Suppressor macrophage (primary cell): ENCODE data around the gene SUMO1.
A peak's percentile ranks its signal among the peaks of the same experiment; 100 is the strongest.
"Not testable (repeated sequence)": the region's sequence is repeated elsewhere in the genome, so short reads cannot be mapped to it uniquely, and the experiment has no call there.

Experiments
- DNase-seq, 4 experiments: peaks; one replicate each; pipeline ENCODE4 v3.0.0-alpha.2; 2020 to 2022
- total RNA-seq, 17 experiments: gene quantifications; one replicate each; lab custom pipeline; 2026; ENCODE audit warnings: mixed read lengths in 6 of 17, inconsistent platforms in 3 of 17; lab: John Stamatoyannopoulos, UW

Gene SUMO1
- 41.0 to 95.5 (median 58.1) reads per million in 17 experiments for total RNA-seq

DNA sequence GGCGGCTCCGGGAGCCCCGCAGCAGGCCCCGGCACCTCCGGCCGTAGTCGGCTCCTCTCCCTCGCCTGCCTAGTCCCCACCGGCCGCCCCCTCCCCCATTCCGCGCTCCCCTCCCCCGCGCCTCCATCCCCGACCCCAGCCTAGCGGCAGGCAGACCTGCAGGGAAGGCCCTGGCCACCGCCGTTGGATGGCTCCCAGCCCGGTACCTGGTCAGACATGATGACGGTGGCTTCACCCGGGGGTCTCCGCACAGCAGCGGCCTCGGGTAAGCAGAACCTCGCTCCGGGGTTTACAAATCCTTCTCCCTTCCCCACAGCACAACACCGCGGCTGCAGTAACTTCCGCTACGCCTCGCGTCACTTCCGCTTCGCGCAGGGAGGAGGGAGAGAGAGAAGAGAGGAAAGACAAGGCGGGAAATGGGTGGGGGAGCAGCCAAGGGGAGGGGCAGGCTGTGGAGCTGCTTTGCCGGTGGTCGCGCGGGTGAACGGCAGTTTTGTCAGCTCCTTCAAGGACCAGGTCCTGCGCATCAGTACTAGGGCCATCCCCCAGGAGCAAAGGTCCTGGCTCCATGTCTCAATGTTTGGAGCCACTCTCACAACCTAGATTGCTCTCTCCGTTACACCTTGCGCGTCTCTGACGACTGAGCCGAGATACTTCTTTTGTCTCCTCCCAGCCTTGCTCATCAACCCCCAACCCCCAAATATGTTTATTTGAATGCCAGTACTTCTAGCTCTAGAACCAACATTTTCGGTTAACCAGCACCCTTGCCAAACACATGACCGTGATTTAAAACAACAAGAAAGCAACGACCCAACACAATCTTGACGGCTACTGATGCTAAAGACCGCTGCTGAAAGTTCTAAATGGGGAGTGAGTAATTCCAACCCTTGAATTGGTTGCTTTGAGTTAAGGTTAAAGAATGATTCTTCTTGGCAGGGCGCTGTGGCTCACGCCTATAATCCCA lies at the start of gene SUMO1:
SUMO1 (minus strand) TSS at position 364 of the 964 bp plus-strand sequence; CDS start at position 218, 146 bp downstream.
- peak; percentile 92 for DNase-seq

DNA sequence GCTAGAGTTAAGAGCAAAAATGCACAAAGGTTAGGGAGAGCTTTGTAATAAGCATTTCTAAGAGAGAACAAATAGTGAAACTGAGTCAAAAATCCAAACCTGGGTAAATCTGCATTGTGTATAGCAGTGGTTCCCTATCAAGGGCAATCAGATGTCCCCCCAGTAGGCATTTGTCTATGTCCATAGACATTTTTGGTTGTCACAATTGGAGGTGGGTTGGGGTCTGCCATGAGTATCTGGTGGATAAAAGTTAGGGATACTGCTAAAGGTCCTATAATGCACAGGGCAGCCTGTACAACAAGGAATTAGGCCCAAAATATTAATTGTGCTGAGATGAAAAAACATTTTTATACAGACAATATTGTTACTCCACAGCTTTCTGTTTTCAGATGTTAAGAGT lies 48.2 kb upstream of the SUMO1 start:
- no peak for DNase-seq

DNA sequence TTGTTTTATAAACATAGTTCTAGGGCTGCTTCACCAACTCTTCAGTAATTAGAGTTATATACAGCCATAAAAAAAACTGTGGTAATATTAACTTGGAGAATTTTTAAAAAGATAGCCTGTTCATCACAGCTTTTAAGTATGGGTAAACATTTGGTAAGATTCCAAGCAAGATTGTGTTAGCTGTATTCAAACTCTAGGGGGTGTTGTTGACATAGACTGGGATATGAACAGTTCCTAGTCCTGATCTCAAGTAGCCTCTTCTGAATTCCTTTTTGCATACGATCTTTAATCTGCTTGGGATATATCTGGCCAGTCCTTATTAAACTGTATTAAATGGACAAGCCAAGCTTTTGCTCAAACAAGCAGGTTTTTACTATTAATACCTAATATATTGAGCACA lies 40.5 kb upstream of the SUMO1 start:
- peak in 3 of 4 experiments; percentile 25 to 54 (median 42) for DNase-seq

DNA sequence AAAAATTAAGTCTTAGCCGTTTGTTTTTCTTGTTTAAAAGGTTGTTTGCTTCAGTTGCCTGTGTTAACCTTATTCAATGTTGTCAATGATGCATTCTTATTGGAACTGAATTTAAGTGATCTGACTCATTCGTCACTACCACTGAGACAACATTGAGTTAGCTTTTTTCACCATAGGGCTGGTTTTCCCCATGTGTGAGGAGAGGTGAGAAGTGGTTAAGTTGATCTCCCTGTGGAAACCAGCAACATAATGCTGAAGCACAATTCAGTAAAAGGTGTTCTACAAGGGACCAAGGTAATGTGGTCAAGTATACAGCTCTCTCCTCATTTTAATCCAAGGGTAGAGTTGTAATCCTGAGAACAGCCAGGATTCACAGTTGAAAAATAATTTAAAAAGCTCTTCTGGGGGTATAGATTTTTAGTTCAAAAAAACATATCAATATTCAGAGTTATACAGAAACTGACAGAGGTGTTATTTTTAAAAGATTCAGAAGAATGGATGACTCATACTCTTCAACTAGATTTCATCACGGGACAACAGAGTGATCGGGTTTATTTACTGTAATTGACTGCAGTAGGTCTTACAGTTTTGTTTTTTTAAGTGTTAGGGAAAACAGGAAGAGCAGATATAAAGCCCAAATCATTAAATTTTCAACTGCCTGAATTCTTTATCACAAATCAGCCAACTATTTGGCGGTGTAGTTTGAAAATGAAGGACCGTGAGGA lies 39.8 kb upstream of the SUMO1 start:
- peak in 2 of 4 experiments; percentile 40 to 51 for DNase-seq

DNA sequence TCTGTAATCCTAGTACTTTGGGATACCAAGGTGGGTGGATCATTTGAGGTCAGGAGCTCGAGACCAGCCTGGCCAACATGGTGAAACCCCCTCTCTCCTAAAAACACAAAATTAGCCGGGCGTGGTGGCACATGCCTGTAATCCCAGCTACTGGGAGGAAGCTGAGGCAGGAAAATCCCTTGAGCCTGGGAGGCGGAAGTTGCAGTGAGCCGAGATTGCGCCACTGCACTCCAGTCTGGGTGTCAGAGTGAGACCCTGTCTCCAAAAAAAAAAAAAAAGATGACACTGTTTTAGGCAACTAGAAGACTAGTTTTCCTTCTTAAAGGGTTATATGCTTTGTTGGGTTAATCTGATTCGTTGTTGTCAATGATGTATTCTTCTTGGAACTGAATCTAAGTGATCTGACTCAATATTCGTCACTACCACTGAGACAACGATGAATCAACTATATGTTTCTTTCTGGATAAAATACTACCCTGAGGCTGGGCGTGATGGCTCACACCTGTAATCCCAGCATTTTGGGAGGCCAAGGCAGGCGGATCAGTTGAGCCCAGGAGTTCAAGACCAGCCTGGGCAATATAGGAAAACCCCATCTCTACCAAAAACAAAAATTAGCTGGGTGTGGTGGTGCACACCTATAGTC lies 37.8 kb upstream of the SUMO1 start:
- peak in 3 of 4 experiments; percentile 24 to 57 (median 31) for DNase-seq

DNA sequence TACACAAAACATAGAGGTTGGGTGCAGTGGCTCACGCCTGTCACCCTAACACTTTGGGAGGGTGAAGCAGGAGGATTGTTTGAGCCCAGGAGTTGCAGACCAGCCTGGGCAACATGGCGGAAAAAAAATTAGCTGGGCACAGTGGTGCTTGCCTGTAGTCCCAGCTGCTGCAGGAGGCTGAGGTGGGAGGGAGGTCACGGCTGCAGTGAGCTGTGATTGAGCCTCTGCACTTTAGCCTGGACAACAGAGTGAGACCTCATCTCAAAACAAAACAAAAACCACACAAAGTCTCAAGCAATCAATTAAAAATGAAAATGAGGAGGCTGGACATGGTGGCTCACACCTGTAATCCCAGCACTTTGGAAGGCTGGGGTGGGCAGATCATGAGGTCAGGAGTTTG lies 32.1 kb upstream of the SUMO1 start:
- DNase-seq, result no peak

DNA sequence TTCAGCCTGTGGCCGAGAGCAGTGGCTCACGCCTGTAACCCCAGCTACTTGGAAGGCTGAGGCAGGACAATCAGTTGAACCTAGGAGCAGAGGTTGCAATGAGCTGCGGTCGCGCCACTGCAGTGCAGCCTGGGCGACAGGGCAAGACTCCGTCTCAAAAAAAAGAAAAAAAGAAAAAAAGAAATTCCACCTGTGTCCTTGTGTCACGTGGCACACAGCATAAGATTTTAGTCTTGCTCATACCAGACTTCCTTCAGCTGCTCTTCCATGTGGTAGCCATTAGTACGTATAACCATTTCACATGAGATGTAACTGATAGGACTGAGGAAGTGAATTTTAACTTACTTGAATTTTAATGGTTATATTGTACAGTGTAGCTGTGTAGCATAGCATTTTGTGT lies 31.2 kb upstream of the SUMO1 start:
- DNase-seq, result peak in 2 of 4 experiments; percentile 3 to 16

DNA sequence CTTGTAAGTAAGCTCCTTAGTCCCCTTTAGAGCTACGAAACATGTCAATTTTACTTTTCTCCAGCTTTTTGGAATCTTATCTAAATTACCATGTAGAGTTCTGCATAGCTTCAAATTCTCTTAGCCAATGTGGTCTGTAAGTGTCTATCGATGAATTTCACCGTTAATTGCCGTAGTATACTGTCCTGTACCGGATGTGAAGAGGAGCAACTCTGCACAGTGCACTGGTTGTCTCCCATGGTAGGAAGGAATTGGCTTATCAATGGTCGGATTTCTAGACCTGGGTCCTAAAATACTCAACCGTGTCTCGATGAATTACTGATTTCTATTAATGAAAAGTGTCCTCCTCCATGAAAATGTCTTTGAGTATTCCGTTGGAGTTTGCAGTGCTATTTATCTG lies 29.1 kb upstream of the SUMO1 start:
- DNase-seq, result no peak

DNA sequence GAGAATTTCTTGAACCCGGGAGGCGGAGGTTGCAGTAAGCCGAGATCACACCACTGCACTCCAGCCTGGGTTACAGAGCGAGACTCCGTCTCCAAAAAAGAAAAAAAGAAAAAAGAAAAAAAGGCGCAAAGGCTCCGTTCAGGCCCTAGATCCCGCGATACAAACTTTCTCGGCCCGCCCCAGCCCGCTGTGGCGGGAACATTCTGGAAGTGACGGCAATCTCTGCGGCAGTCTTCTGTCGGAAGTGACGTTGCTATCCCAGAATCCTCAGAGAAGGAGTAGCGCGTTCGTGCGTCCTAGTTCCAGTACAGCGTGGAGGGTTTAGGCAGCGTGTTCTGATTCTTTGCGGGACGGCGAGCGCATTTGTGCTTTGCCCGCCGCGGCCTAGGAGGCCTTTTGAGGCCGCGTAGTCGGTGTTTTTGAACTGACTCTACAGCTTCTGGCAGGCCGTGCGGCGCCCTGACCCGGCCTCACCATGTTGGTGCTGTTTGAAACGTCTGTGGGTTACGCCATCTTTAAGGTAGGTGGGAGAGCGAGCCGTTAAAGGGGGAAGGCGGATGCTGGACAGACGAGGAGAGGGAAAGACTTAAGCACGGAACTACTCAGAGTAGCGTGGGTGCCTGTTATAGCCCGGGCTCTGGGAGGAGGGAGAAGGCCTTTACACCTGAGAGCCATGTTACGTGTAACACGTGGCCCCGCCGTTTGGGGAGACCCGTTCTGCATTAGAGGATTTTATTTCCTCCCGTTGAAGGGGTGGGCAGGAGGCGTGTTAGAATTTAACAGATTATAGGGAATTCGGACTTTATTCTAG lies 27.3 kb upstream of the SUMO1 start, which contains the start of gene NOP58:
NOP58 (plus strand) TSS at position 297 of the 811 bp plus-strand sequence; CDS start at position 476, 179 bp downstream.
- DNase-seq, result peak; percentile 95 to 98 (median 96)

DNA sequence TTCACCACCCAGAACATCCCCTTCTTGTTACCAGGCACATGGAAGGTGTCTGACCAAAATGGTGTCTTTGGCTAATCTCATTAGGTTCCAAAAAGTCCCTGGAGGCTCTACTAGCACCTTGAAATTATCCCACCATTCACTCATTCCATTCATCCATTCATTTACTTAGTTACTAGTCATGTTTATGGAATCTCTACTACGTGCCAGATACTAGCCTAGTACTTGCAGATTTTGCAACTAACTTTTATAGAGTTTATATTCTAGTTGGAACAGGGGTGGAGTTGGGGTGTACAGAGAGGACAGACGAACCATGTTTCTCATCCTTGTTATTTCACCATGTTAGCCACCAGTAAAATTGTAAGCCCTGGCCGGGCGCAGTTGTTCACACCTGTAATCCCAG lies 23.1 kb upstream of the SUMO1 start:
- DNase-seq, result no peak

DNA sequence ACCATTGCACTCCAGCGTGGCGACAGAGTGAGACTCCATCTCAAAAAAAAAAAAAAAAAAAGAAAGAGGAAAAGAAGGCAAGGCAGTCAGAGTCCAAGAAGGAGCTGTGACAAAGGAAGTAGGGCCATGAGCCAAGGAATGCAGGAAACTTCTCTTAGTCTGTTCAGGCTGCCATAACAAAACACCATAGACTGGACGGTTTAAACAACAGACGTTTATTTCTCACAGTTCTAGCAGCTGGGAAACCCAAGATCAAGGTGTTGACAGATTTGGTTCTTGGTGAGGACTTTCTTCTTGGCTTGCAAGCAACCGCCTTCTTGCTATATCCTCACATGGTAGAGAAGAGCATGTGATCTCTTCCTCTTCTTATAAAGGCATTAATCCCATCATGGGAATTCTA lies 13.1 kb upstream of the SUMO1 start:
- DNase-seq, result no peak

DNA sequence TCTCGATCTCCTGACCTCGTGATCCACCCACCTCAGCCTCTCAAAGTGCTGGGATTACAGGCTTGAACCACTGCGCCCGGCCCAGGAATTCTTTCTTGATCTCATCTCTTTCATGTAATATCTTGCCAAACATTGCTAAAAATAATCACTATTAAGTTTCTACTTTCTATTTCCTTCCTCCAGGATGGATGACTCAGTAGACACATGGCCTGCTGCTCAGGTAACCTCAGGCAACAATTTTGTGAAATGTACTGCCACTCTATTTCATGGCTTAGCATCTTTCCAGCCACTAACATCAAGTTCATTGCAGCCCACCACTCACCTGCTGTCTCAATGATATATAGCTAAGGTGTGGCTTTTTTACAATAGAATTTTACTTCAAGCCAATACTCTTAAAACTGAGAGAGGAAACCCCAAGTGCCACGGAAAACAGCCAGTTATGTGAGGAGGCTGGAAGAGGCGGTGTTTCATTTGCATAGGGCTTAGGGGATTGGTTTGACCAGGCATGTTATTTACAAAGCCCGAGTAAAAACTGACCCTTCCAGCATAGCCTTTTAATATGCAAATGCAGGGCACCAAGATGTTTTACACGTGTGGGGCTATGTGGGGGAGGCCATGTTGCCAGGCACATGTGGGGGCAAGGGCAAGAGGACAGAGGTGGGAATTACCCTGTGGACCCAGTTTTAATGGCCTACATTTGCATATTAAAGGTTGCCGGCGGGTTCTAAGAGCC lies 11.3 kb upstream of the SUMO1 start:
- no peak for DNase-seq

DNA sequence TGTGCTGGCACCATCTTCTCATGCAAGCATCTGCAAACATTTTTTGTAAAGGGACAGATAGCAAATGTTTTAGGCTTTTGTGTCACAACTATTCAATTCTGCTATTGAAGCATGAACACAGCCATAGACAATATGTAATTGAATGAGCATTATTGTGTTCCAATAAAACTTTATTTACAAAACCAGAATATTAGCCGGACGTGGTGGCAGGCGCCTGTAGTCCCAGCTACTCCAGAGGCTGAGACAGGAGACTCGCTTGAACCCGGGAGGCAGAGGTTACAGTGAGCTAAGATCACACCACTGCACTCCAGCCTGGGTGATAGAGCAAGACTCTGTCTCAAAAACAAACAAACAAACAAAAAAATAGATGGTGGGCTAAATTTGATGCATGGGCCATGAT lies 9.3 kb upstream of the SUMO1 start:
- DNase-seq, result not testable (repeated sequence)

DNA sequence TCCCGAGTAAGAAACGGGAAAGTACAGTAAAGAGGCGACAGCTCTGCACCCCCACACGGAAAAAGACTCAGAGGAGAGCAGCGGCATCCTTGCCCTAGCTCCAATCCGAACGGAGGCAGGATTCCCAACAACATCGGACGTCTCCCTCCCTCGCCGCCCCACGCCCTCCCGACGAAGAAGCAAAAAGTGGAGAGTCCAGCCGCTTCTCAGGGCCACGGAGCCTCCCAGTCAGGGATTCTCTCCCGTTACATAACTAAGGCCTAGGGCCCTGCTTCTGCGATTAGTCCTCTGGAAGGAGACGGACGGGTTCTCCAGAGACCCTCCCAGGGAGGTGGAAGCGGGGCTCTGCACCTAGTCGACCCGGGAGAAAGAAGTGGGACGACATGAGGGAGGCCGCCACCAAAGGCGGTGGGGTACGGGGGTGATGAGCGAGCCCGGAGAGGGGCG lies 587 bp downstream of the SUMO1 start:
- DNase-seq, result peak; percentile 28 to 62 (median 42)

DNA sequence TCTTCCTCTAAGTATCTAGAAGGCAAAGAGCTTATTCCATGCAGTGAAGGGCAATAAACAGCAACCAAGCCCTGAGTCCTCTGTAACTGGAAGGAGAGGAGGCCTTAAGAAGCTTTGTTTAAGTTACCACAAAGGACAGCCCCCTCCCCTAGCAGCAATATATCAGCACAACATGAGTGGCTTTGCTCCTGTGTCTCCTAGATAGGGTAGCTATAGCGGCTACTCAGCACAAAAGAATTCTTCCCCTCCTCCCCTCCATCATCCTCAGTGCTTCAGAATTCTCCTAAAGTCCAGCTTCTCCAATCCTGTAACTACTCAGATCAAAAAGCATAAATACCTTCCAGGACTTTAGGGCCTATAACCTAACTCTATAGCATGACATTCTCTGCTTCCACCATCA lies 16.5 kb downstream of the SUMO1 start:
- no peak for DNase-seq

DNA sequence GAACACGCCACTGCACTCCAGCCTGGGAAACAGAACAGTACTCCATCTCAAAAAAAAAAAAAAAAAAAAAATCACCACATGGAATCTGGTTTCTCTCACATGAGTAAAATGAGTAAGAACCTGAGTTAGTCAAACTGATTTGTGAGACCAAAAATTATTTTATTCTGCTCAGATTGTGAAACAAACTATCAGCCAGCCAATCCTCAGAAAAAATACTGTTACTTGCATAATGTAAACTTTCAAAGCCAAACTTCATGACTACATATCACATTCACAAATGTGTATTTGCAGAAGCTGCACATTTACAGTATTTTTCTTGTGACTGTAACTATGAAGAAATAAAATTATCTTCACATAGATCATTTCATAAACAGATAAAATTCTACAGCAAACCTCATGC lies 23.2 kb downstream of the SUMO1 start:
- DNase-seq, result no peak

DNA sequence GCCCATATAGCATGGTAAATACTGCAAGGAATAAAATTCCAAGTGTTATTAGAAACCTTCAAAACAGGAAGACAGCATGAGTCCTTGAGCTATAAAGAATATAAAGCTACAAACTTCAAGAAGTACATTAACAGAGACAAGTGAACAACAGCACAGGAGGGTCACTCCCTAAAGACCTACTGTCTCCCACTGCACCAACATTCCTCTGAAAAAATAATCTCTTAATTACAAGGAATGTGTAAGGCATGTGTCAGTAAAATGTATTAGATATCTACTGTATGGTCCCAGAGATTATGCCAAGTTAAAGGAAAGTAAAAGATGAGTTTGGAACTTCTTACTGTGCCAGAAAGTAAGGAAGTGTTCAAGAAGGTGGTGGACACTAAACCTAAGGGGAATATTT lies 29.9 kb downstream of the SUMO1 start:
- DNase-seq, result no peak

DNA sequence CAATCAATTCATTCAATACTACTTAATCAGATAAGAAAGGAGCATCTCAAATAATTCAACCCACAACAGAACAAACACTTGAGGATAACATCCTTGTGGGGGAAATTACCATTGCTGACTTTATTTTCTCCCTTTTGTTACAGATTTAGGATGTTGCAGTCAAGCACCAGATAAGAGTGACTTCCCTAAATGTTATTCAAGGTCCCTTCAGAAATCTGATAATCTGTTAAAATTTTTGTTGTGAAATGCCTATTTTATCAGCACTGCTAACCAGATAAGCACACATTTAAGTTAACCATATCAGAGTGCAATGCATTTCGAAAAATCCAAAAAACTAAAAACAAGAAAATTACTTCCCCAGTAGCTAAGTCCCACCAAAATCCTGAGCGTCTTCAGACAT lies 33.5 kb downstream of the SUMO1 start:
- DNase-seq, result no peak

DNA sequence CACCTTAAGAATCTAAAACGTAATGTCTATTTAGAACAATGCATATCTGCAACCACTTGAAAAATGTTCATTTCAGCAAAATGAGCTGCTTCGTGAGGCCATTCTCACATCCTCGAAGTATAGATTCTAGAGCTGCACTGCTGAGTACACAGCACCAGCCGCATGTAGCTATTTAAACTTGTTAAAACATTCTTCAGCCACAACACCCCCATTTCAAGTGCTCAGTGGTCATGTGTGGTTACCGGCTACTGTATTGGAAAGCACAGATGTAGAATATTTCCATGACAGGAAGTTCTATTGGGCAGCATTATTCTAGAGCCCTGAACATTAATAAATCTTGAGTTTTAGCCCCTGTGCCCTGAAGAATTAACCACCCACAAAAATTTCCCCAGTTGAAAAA lies 35.0 kb downstream of the SUMO1 start:
- no peak for DNase-seq

DNA sequence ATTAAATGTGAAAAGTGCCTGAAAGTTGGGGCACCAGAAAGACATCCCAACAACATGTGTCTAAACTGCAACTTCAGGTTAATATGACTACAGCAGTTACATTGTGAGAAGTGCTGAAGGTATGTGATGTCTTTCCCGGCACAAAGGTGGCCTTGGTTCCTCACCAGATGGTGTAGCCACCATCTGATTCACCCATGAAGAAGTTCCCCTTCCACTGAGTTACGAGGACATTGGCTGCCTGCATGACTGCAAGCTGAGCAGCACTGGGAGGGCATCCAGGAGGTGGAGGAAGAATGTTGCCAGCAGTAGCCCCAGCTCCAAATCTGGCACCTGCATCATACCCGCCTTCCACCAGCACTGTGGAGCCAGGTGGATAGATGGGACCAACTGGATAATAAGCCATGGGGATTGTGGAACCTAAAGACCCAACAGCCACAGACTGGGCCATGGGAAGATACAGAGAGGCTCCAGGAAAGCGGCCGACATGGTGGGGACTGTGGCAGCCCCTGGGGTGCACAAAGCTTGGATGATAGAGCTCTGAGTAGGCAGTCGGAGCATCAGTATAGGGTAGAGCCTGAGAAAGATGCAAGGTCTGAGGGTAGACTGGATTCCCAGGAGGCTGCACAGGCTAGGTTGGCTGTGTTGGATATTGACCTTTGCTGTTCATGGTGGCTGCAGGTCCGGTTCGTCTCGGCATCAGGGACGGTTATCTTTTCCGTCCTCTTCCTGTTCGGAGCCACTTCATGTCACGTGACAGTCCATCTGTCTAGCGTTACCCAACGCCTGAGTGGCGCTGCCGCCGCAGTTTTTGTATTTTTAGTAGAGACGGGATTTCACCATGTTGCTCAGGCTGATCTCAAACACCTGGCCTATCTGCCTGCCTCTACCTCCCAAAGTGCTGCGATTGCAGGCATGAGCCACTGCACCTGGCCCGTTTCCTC lies 36.9 kb downstream of the SUMO1 start:
- peak in 2 of 4 experiments; percentile 19 to 23 for DNase-seq
